ENCODE measurements around the gene NKX1-1. TPM values are rescaled to one million over a fixed set of nuclear protein-coding genes. Genes with fewer than 3 reads are reported as not detected.

Gene NKX1-1
- total RNA-seq, 2 experiments from 2014 or later, result not detected

DNA sequence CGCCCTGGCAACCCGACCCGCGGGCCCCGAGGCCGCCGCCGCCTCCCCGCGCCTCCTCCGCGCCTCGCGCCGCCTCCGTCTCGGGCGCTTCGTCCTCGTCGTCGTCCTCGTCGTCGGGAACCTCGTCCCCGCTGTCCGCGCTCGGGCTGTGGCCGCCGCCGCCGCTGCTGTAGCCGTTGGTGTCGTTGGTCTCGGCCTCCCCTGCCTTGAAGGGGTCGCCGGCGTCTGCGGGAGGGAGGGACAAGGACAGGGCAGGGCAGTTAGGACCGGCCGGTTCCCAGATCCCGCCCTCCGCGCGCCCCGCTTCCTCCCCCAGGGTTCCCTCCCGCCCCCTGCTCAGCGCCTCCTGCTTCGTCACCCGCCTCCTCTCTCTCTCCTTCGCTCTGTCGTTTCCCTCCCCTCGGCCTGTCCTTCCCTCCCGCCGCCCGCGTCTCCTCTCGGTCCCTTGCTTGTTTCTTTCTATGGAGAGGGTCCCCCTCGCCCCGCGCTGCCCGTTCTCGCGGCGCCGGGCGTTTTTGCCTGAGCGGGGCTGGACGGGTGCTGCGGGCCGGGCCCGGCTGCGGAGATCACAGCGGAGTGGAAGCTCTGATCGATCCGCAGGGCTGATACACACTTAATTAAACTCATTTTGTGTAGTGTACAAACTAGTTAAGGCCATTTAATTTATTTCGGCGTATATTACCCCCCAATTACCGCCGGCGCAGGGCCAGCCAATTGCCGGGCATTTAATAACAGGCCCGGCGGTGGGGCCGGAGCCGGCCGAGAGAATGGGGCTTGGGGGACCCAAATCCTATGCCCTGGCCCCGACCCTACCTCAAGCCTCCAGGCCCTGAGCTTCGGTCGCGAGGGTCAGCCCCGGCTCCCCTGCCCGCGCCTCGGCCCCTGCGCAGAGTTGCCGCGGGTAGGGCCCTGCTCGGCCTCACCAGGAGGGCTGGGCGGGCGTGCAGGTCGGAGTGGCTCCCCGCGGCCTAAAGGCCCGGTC, 2.4 kb downstream of the NKX1-1 start:
- peaks cover 48% of the 10 kb centered on the region for H3K27me3 Mint-ChIP-seq
- peaks cover 2% of the 10 kb centered on the region for H3K4me1 Mint-ChIP-seq
- ChIA-PET POLR2A (no interaction called here), CTCF (no interaction called here)
- H3K4me3 Mint-ChIP-seq, result no peak overlapping the region
- no peak overlapping the region for H3K27ac Mint-ChIP-seq
- peaks cover 8% of the 10 kb centered on the region for H3K36me3 Mint-ChIP-seq (ENCODE audit: low read depth)
- DNase-seq, result peak; percentile 9
- H3K9me3 Mint-ChIP-seq, result no peaks in the 10 kb centered on the region

DNA sequence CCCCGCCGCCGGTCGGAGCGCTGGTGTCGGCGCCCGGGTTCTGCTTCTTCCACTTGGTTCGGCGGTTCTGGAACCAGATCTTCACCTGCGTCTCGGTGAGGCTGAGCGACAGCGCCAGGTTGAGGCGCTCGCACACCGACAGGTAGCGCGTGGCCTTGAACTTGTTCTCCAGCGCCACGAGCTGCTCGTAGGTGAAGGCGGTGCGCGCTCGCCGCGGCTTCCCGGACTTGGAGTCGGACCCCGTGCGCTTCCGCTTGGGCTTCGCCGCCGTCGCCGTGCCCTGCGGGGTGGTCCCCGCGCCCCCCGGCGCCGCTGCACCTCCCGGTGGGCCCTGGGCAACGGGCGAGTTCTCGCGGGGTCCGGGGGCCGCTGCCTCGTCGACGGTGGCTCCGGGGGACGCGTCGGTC, 3.1 kb downstream of the NKX1-1 start:
- POLR2A ChIA-PET, result no interaction called here
- no peak overlapping the region for H3K27ac Mint-ChIP-seq
- peaks cover 41% of the 10 kb centered on the region for H3K27me3 Mint-ChIP-seq
- no peaks in the 10 kb centered on the region for H3K4me1 Mint-ChIP-seq
- no peaks in the 10 kb centered on the region for H3K9me3 Mint-ChIP-seq
- DNase-seq, result peak; percentile 11
- H3K36me3 Mint-ChIP-seq (ENCODE audit: low read depth), result peaks cover 5% of the 10 kb centered on the region
- no peak overlapping the region for H3K4me3 Mint-ChIP-seq
- CTCF ChIA-PET, result no interaction called here

GRCh38 chr4:1402516-1403091, 3.6 kb downstream of the NKX1-1 start:
- no peaks in the 10 kb centered on the region for H3K9me3 Mint-ChIP-seq
- H3K27me3 Mint-ChIP-seq, result peaks cover 38% of the 10 kb centered on the region
- H3K4me3 Mint-ChIP-seq, result no peak overlapping the region
- H3K27ac Mint-ChIP-seq, result no peak overlapping the region
- POLR2A ChIA-PET, result no interaction called here
- peak; percentile 15 for DNase-seq
- H3K4me1 Mint-ChIP-seq, result no peaks in the 10 kb centered on the region
- H3K36me3 Mint-ChIP-seq (ENCODE audit: low read depth), result peaks cover 5% of the 10 kb centered on the region
- CTCF ChIA-PET, result no interaction called here

DNA sequence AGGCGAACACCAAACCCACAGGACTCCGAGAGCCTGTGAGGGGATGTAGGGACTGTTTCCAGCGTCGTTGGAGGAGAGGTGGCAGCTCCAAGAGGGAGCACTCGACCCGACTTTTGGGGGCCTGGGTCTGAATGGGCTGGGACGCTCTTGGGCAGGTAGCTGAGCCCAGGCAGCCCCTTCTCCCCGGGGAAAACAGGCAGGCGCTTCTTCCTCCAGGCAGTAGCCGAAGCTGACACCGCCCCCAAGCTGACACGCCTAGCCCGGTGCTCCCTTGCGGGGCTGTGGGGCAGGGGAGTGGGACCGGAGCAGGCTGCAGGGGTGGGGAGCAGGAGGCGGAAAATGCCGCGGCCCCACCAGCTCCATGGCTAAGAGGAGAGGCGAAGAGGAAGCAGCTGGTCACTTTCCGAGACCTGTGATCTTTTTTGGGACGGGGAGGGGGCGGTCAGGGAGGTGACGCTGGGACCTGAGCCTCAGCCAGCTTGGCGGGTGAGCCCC, 4.2 kb downstream of the NKX1-1 start:
- Mint-ChIP-seq H3K4me1 (no peaks in the 10 kb centered on the region), H3K4me3 (no peak overlapping the region), H3K27me3 (peaks cover 33% of the 10 kb centered on the region), H3K36me3 (ENCODE audit: low read depth) (peaks cover 2% of the 10 kb centered on the region), H3K9me3 (no peaks in the 10 kb centered on the region), H3K27ac (no peak overlapping the region)
- POLR2A ChIA-PET, result no interaction called here
- DNase-seq, result no peak
- CTCF ChIA-PET, result no interaction called here

- H3K4me3 Mint-ChIP-seq, result no peak overlapping the region
- no peak for DNase-seq
- ChIA-PET CTCF (no interaction called here), POLR2A (no interaction called here)
- peaks cover 3% of the 10 kb centered on the region for H3K9me3 Mint-ChIP-seq
- peaks cover 4% of the 10 kb centered on the region for H3K36me3 Mint-ChIP-seq (ENCODE audit: low read depth)
- no peak overlapping the region for H3K27ac Mint-ChIP-seq
- peaks cover 32% of the 10 kb centered on the region for H3K27me3 Mint-ChIP-seq
- H3K4me1 Mint-ChIP-seq, result no peaks in the 10 kb centered on the region
These were observed 4.7 kb downstream of the NKX1-1 start for GRCh38 chr4:1401409-1402020.

GRCh38 chr4:1400831-1401408, 5.3 kb downstream of the NKX1-1 start:
- peaks cover 32% of the 10 kb centered on the region for H3K27me3 Mint-ChIP-seq
- DNase-seq, result no peak
- H3K27ac Mint-ChIP-seq, result no peak overlapping the region
- ChIA-PET CTCF (no interaction called here), POLR2A (no interaction called here)
- H3K9me3 Mint-ChIP-seq, result peaks cover 3% of the 10 kb centered on the region
- no peaks in the 10 kb centered on the region for H3K4me1 Mint-ChIP-seq
- no peak overlapping the region for H3K4me3 Mint-ChIP-seq
- peaks cover 4% of the 10 kb centered on the region for H3K36me3 Mint-ChIP-seq (ENCODE audit: low read depth)

- H3K36me3 Mint-ChIP-seq (ENCODE audit: low read depth), result peaks cover 8% of the 10 kb centered on the region
- ChIA-PET POLR2A (no interaction called here), CTCF (no interaction called here)
- H3K27me3 Mint-ChIP-seq, result peaks cover 31% of the 10 kb centered on the region
- no peaks in the 10 kb centered on the region for H3K4me1 Mint-ChIP-seq
- H3K4me3 Mint-ChIP-seq, result no peak overlapping the region
- H3K27ac Mint-ChIP-seq, result no peak overlapping the region
- H3K9me3 Mint-ChIP-seq, result peaks cover 6% of the 10 kb centered on the region
- DNase-seq, result no peak
These were observed 5.9 kb downstream of the NKX1-1 start for GRCh38 chr4:1400191-1400805.

DNA sequence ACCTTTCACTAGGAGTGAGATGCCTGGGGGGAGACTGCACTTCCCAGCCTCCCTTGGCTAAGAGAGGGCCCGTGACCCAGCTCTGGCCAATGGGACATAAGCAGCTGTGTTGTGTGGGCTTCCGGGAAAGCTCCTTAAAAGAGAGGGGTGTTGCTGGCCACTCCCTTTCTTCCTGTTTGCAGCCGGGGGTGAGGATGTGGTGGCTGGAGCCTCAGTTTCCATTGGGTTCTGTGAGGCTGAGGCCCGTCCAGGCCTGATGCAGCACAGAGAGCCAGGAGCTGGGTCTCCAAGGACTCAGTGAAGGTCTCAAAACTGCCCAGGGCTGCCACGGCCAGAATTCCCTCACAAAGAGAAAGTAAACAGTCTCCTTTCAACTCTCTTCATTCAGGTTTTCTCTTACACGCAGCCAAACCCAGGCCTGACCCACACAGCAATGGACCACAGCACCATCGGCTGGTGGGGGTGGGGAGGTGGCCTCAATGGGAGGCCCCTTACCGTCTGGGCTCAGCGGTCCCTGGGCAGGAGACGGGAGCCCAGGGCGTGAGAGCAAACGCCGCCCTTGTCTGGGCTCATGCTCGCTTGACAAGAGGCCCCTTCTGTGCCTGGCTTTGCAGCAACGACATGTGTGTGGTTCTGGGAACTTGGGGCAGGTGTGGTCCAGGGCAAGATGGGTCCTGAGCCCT, 6.6 kb downstream of the NKX1-1 start:
- CTCF ChIA-PET, result no interaction called here
- POLR2A ChIA-PET, result no interaction called here
- H3K4me3 Mint-ChIP-seq, result no peak overlapping the region

GRCh38 chr4:1398681-1399507, 7.3 kb downstream of the NKX1-1 start:
- H3K27me3 Mint-ChIP-seq, result peaks cover 20% of the 10 kb centered on the region
- no peak for DNase-seq
- H3K9me3 Mint-ChIP-seq, result peaks cover 8% of the 10 kb centered on the region
- no peak overlapping the region for H3K27ac Mint-ChIP-seq
- no peak overlapping the region for H3K4me3 Mint-ChIP-seq
- ChIA-PET POLR2A (no interaction called here), CTCF (no interaction called here)
- peaks cover 14% of the 10 kb centered on the region for H3K36me3 Mint-ChIP-seq (ENCODE audit: low read depth)
- H3K4me1 Mint-ChIP-seq, result no peaks in the 10 kb centered on the region

More for the DNA sequence above, 6.6 kb downstream of the NKX1-1 start:
- no peak overlapping the region for H3K27ac Mint-ChIP-seq
- peaks cover 7% of the 10 kb centered on the region for H3K36me3 Mint-ChIP-seq (ENCODE audit: low read depth)
- no peaks in the 10 kb centered on the region for H3K4me1 Mint-ChIP-seq
- H3K27me3 Mint-ChIP-seq, result peaks cover 24% of the 10 kb centered on the region
- peaks cover 6% of the 10 kb centered on the region for H3K9me3 Mint-ChIP-seq
- no peak for DNase-seq

DNA sequence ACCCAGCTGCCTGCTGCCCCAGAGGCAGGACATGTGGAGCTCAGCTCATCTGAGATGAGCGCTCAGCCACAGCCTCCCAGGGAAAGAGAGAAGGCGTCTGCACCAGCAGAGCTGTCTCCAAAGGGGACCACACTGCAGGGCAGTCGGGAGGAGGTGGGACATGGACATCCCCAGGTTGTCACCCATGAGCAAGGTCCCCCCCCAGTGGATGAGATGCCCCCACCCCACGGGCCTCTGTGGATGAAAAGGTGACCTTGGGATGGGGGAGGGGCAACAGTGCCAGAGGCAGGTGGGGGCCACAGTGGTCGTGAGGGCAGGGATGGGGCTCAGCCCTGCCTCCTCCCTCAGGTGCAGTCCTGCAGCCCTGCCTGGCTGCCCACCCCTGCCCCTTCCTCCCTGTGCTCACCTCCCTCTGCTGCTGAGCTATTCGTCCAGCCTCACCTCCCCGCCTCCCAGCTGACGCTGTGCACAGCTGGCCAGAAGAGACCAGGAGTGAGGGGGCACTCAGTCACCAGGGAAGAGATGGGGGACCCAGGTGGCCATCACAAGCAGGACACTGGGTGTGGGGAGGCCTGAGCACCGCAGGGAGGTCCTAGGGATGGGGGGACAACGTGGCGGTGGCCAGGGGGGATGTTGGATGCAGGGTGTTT, 9.3 kb downstream of the NKX1-1 start:
- Mint-ChIP-seq H3K9me3 (peaks cover 12% of the 10 kb centered on the region), H3K36me3 (ENCODE audit: low read depth) (peaks cover 18% of the 10 kb centered on the region), H3K27ac (no peak overlapping the region), H3K27me3 (peaks cover 11% of the 10 kb centered on the region), H3K4me1 (no peaks in the 10 kb centered on the region), H3K4me3 (no peak overlapping the region)
- no peak for DNase-seq
- POLR2A ChIA-PET, result no interaction called here
- CTCF ChIA-PET, result no interaction called here

DNA sequence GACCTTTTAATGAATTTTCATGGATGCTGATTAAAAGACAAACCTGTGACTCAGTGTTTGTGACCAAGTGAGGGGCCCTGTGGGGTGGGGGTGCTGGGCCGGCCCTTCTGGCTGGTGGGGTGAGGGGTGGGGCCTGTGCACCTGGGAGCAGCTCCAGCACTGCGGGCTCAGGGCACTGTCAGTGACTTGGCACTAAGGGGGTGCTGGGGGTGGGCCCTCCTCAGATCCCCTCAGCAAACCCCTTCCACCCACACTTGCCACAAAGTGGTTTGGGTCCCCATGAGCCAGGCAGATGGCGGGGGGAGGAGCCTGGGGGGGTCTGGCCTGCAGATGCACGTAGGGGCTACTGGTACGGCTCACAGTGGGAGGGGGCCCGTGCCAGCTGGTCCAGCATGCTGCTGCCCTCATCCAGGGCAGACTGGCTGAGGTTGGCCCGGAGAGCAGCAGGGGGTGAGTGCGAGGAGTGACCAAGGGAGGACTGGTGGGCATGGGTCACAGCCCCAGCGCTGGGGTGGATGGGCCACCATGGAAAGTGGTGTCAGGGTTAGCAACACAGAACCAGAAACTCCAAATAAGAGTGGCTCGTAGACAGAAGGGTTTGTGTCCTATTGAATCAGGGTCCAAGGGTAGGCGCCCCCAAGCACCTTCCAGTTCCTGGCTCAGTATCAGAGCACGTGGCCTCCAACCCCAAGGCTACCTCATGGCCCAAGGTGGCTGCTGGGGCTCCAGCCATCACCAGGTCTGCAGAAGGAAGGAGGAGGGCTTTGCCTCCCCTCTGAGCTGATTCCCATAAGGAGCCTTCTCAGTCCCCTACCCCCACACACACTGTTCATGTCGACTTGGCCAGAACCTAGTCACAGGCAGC, 10.1 kb downstream of the NKX1-1 start:
- Mint-ChIP-seq H3K4me1 (no peaks in the 10 kb centered on the region), H3K27ac (no peak overlapping the region), H3K36me3 (ENCODE audit: low read depth) (peaks cover 18% of the 10 kb centered on the region), H3K27me3 (peaks cover 5% of the 10 kb centered on the region), H3K4me3 (no peak overlapping the region), H3K9me3 (peaks cover 12% of the 10 kb centered on the region)
- ChIA-PET POLR2A (no interaction called here), CTCF (no interaction called here)
- no peak for DNase-seq
